ENCODE data around the gene VPS18. TPM values are rescaled to one million over a fixed set of nuclear protein-coding genes. Genes with fewer than 3 reads are reported as not detected.

Gene VPS18
- total RNA-seq, 1 donor from 2014 or later: 26.2 TPM

- no peak overlapping the region for H3K4me3 Mint-ChIP-seq
- intact Hi-C loops (cut with micrococcal nuclease): loop anchor here (10.0 kb wide), 1 partner anchor 762 kb away; the partner anchor contains the start of gene MGA
These were observed 8.6 kb downstream of the VPS18 start for GRCh38 chr15:40902605-40903561.

DNA sequence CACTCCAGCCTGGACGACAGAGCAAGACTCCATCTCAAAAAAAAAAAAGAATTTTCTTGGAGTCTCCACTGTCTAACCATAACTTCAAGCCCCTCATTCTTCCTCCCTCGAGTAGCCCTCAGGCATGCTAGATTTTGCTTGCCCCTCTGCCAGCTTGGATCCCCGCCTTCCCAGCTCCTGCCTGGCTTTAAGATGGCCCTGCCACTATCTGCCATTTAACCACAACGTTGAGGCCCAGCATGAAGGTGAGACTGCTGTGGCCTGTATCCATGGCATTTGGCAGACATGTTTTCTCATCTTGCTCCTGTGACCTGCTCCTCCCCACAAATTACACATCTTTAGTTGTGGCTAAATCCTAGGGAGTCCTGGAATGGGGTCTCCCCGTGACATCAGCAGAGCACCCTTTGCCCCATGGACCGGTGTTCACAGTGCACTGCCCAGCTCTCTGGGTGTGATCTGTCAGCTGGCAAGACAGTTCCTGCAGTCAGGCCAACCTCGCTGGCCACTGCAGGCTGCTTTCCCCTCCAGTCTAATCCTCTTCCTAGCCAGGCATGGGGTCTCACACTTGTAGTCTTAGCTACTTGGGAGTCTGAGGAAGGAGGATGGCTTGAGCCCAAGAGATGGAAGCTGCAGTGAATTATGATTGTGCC lies 10.4 kb downstream of the VPS18 start:
- ATAC-seq (ENCODE audit: low read depth): no peak
- no peak for DNase-seq
- peaks cover 52% of the 10 kb centered on the region for H3K4me1 Mint-ChIP-seq
- no peak for TF ChIP-seq CTCF (IDR thresholded peaks at IDR 0.05)
- peak overlapping the region; percentile 87 for H3K27ac Mint-ChIP-seq
- ChIA-PET POLR2A (interaction anchor here (1.0 to 4.9 kb wide), 4 partner anchors 10 to 117 kb away, joined by 3 to 33 read pairs (median 12); partner anchors contain the start of genes CHAC1 and VPS18), CTCF (interaction anchor here (0.6 to 7.7 kb wide), 22 partner anchors 9 to 1000 kb away, joined by 3 to 97 read pairs (median 5); partner anchors contain the start of genes CHAC1, DLL4, NUSAP1 and OIP5)
- intact Hi-C loops (cut with micrococcal nuclease): loop anchor here (1.0 to 10.0 kb wide), 6 partner anchors 108 to 907 kb away; partner anchors contain the start of genes MGA, NUSAP1 and OIP5
- peaks cover 38% of the 10 kb centered on the region for H3K36me3 Mint-ChIP-seq (ENCODE audit: low read depth)
- H3K9me3 Mint-ChIP-seq: no peaks in the 10 kb centered on the region
- H3K27me3 Mint-ChIP-seq: no peaks in the 10 kb centered on the region
- no peak overlapping the region for H3K4me3 Mint-ChIP-seq

More at GRCh38 chr15:40902605-40903561, 8.6 kb downstream of the VPS18 start:
- peaks cover 48% of the 10 kb centered on the region for H3K4me1 Mint-ChIP-seq
- DNase-seq (no peak), ATAC-seq (ENCODE audit: low read depth) (no peak)
- TF ChIP-seq CTCF (IDR thresholded peaks at IDR 0.05): no peak
- POLR2A ChIA-PET: interaction anchor here (0.6 to 4.9 kb wide), 5 partner anchors 8 to 337 kb away, joined by 4 to 33 read pairs (median 4); partner anchors contain the start of genes RAD51 and VPS18
- H3K27ac Mint-ChIP-seq: peak overlapping the region; percentile 56
- H3K9me3 Mint-ChIP-seq: no peaks in the 10 kb centered on the region
- H3K27me3 Mint-ChIP-seq: no peaks in the 10 kb centered on the region
- CTCF ChIA-PET: interaction anchor here (0.9 to 7.7 kb wide), 14 partner anchors 7 to 325 kb away, joined by 3 to 97 read pairs (median 4); partner anchors contain the start of genes CHAC1, DLL4 and VPS18
- H3K36me3 Mint-ChIP-seq (ENCODE audit: low read depth): peaks cover 53% of the 10 kb centered on the region

DNA sequence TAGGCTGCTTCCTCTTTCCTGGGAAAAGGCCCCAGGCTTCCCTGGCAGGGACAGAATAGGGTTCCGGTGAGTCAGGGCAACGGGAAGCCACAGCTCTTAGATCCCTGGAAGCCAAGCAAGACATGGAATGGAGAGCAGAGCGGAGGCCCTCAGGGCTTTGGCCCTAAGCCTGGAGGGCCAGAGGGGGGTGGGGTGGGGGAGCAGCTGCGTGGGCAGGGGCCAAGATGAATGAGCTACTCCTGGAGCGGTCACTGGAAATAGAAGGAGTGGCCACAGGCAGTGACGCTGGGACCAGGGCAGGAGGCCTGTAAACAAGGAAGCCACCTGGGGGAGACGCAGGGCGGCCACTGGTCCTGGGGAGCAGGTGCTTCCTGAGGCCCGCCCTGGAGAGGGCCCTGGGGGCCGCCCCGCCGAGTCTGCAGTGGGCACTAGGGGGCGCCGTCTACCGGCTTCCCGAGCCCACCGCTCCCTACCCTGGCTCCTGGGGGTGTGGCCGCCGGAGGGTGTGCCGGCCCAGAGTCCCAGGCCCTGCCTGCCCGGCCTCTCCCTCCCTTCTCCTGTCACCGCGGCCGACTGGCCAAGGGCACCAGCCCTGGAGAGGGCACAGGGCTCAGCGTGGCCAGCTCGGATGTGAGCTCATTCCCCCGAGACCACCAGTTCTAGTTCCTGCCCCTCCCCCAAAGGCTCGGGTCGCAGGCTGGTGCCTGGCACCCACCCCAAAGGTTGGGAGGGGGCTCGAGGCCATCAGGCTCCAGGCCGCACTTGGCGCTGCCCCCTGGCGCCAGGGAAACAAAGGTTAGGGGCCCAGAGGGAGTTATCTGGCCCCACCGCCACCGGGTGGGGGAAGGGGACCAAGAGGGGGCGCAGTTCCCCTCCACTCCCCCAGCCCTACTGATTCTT lies 12.1 kb downstream of the VPS18 start:
- ChIA-PET POLR2A (interaction anchor here (0.8 to 4.9 kb wide), 11 partner anchors 11 to 801 kb away, joined by 3 to 33 read pairs (median 7); partner anchors contain the start of genes CHAC1, DLL4, INO80 and RAD51), CTCF (interaction anchor here (0.6 to 7.7 kb wide), 14 partner anchors 11 to 559 kb away, joined by 3 to 97 read pairs (median 12); partner anchors contain the start of genes CHAC1, CHP1, DLL4 and EXD1)
- Mint-ChIP-seq H3K9me3 (no peaks in the 10 kb centered on the region), H3K36me3 (ENCODE audit: low read depth) (peaks cover 22% of the 10 kb centered on the region), H3K4me1 (peaks cover 52% of the 10 kb centered on the region), H3K27me3 (no peaks in the 10 kb centered on the region), H3K27ac (peak overlapping the region; percentile 87), H3K4me3 (peak overlapping the region; percentile 82)
- peak; percentile 90 for DNase-seq
- intact Hi-C loops (cut with micrococcal nuclease): loop anchor here (1.0 to 10.0 kb wide), 5 partner anchors 20 to 758 kb away; partner anchors contain the start of genes INO80 and MGA
- ATAC-seq (ENCODE audit: low read depth): peak; percentile 80
- TF ChIP-seq CTCF (IDR thresholded peaks at IDR 0.05): peak; percentile 46

- peaks cover 50% of the 10 kb centered on the region for H3K4me1 Mint-ChIP-seq
- DNase-seq: peak; percentile 43
- POLR2A ChIA-PET: interaction anchor here (0.6 to 4.9 kb wide), 16 partner anchors 12 to 1757 kb away, joined by 3 to 33 read pairs (median 5); partner anchors contain the start of genes CHAC1, DLL4 and VPS18
- H3K27me3 Mint-ChIP-seq: no peaks in the 10 kb centered on the region
- intact Hi-C loops (cut with micrococcal nuclease): loop anchor here (1.0 to 10.0 kb wide), 7 partner anchors 19 to 758 kb away; partner anchors contain the start of genes CHAC1, CHP1, INO80 and MGA
- H3K27ac Mint-ChIP-seq: peak overlapping the region; percentile 84
- peaks cover 17% of the 10 kb centered on the region for H3K36me3 Mint-ChIP-seq (ENCODE audit: low read depth)
- CTCF ChIA-PET: interaction anchor here (0.6 to 7.7 kb wide), 13 partner anchors 9 to 558 kb away, joined by 3 to 97 read pairs (median 17); partner anchors contain the start of genes CHP1, DLL4, EXD1 and VPS18
- no peaks in the 10 kb centered on the region for H3K9me3 Mint-ChIP-seq
- H3K4me3 Mint-ChIP-seq: peak overlapping the region; percentile 82
- TF ChIP-seq CTCF (IDR thresholded peaks at IDR 0.05): no peak
- ATAC-seq (ENCODE audit: low read depth): peak; percentile 22
These were observed 12.9 kb downstream of the VPS18 start for GRCh38 chr15:40906991-40907802.

Measured in activated B cell treated with CpG ODN at 0.5 μM for 24 hours (primary cell).